Stimulated activated memory B cell treated with anti-CD40 and anti-IgM and Interleukin-4, amounts not matched to agents 10 μg/mL and 1 μg/mL and 100 μg/mL, for 72 hours (primary cell): ENCODE measurements around the gene CCDC138.

ENCODE experiments used
- ATAC-seq: fragments of 150-1000 bp; cut with Tn5 transposase; 2 replicates; pipeline ENCODE4 v1.10.0; 2021
- H3K27ac Mint-ChIP-seq: one replicate; pipeline ENCODE4 v1.8.0; 2022; ENCODE audit warnings: mild to moderate bottlenecking, mixed read lengths
- H3K27me3 Mint-ChIP-seq: one replicate; pipeline ENCODE4 v1.8.0; 2022; ENCODE audit warnings: mixed read lengths
- H3K36me3 Mint-ChIP-seq: one replicate; pipeline ENCODE4 v1.8.0; 2022; ENCODE audit warnings: mixed read lengths
- H3K4me1 Mint-ChIP-seq: one replicate; pipeline ENCODE4 v1.8.0; 2022; ENCODE audit warnings: mixed read lengths
- H3K4me3 Mint-ChIP-seq: one replicate; pipeline ENCODE4 v1.8.0; 2022; ENCODE audit warnings: mild to moderate bottlenecking, moderate library complexity, mixed read lengths
- H3K9me3 Mint-ChIP-seq: one replicate; pipeline ENCODE4 v1.8.0; 2022; ENCODE audit warnings: mixed read lengths

The CCDC138 gene

DNA sequence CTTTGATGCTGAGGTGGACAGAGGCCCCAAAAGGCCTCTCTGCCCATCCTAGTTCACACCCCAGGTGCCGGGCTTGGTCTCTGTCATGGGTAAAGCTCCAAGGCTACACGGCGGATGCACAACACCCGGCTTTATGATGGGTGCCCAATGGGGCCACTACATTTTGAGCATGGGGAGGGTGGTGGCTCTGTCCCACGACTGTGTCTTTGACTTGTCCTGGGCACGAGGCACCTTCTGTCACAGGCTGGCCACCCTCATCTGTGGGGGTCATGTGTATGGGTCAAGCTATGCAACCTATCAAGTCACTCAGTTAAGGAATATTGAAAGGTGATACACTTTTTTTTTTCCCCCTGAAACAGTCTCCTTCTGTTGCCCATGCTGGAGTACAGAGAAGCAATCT lies 138.7 kb downstream of the CCDC138 start:
- Mint-ChIP-seq H3K27ac (no peak overlapping the region), H3K36me3 (no peaks in the 10 kb centered on the region), H3K27me3 (peaks cover 21% of the 10 kb centered on the region), H3K9me3 (no peaks in the 10 kb centered on the region), H3K4me1 (no peaks in the 10 kb centered on the region), H3K4me3 (no peak overlapping the region)
- ATAC-seq = no peak

DNA sequence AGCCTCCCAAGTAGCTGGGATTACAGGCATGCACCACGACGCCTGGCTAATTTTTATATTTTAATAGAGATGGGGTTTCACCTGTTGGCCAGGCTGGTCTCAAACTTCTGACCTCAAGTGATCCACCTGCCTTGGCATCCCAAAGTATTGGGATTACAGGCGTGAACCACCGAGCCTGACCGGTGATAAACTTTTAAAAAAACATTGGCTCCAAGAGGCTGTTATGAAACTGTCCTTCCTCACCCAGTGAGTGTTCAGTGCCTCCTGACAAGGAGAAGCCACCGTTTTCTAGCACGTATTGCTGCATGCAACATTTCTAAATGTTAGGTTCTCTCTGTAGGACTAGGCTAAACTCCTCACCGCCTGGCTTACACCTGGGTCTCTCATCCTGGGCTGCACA lies 139.2 kb downstream of the CCDC138 start:
- no peak for ATAC-seq

More for the DNA sequence above, 139.2 kb downstream of the CCDC138 start:
- H3K27ac Mint-ChIP-seq = no peak overlapping the region
- peaks cover 21% of the 10 kb centered on the region for H3K27me3 Mint-ChIP-seq
- H3K9me3 Mint-ChIP-seq = no peaks in the 10 kb centered on the region
- H3K4me1 Mint-ChIP-seq = no peaks in the 10 kb centered on the region
- H3K36me3 Mint-ChIP-seq = no peaks in the 10 kb centered on the region
- no peak overlapping the region for H3K4me3 Mint-ChIP-seq
